ENCODE measurements around the gene MRPS31. TPM values are rescaled to one million over a fixed set of nuclear protein-coding genes. Genes with fewer than 3 reads are reported as not detected.

The MRPS31 gene
- total RNA-seq, 1 experiment from 2014 or later, result 25.5 TPM

DNA sequence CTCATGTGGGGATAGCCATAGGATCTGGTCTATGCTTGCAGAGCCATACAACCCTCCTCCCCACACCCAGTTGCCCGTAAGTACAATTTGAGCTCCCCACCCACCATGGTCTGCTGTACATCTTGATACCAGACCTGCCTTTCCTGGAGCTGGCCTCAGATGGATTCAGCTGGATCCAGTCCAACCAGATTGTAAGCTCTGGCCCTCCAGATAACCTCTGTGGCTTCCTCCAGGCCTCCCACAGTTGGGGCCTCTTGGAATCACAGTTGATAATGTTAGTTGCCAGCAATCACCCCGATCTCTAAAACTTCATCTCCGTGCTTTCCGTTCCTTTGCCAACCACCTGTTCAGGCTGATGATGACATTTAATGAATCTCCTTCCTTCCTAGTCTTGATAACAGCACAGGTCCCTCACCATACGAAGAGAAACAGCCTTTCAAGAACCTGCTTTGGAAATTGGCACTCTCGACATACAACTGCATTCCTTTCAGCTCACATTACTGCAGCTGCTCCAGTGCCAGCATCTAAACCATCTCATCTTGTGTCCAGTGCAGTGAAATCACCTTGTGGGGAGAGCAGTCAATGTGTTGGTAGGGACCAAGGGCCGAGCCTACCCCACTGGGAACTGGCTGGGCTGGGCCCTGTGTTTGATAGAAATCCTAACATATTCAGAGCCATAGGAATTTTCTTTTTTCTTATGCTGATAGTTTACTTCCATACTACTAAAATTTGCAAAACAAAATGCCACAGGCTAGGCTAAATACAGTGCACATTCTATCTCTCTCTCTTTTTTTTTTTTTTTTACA, 89.4 kb downstream of the MRPS31 start (continued):
- TF ChIP-seq, protein P1, sequence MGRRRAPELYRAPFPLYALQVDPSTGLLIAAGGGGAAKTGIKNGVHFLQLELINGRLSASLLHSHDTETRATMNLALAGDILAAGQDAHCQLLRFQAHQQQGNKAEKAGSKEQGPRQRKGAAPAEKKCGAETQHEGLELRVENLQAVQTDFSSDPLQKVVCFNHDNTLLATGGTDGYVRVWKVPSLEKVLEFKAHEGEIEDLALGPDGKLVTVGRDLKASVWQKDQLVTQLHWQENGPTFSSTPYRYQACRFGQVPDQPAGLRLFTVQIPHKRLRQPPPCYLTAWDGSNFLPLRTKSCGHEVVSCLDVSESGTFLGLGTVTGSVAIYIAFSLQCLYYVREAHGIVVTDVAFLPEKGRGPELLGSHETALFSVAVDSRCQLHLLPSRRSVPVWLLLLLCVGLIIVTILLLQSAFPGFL (CRISPR knock-in tag; IDR thresholded peaks at IDR 0.05; ENCODE audit: borderline replicate concordance), result no peak

DNA sequence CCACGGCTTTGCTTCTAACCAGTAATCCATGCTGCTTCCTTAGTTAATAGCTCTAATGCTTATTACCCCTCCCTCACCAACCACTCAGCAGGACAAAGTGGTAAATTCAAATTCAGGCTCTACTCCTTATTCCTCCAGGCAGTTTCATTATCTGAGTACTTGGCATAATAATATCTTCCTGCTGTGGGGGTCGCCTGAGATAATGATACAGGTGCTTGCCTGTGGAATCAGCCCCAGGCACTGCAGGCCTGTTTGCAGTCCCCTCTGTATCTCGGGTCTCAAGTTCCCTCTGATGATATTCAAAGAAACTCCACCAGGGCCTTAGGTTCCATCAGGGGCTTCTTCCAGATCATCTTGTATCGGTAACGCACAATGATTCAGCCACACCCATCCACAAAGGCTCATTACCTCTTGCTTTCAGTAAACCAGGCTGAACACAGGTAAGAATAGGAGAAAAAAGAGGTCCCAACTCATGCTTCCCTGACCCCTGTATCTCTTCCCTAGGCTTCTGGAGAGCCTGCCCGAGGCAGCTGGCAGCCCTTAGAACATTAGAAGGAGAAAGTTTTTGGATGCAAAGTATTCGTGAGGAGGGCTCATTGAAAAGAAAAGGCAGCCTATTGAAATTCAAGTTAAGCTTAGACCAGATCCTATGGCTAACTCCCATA, 90.2 kb downstream of the MRPS31 start:
- peak overlapping the region; percentile 33 for H3K4me3 Mint-ChIP-seq
- POLR2A ChIA-PET, result no interaction called here
- peak; percentile 54 for DNase-seq (ENCODE audit: low spot score)

More for the DNA sequence above, 90.2 kb downstream of the MRPS31 start:
- H3K27ac Mint-ChIP-seq, result peak overlapping the region; percentile 69
- no peaks in the 10 kb centered on the region for H3K36me3 Mint-ChIP-seq
- H3K9me3 Mint-ChIP-seq, result no peaks in the 10 kb centered on the region
- H3K27me3 Mint-ChIP-seq (ENCODE audit: low read depth), result peaks cover 35% of the 10 kb centered on the region
- peaks cover 38% of the 10 kb centered on the region for H3K4me1 Mint-ChIP-seq
- CTCF ChIA-PET, result interaction anchor here (0.5 to 4.3 kb wide), 13 partner anchors 8 to 739 kb away, joined by 3 to 62 read pairs (median 4); no protein-coding TSS in a partner anchor
- TF ChIP-seq RELA (CRISPR knock-in tag; IDR thresholded peaks at IDR 0.05; ENCODE audit: borderline replicate concordance) (no peak), FOXP4 (CRISPR knock-in tag; IDR thresholded peaks at IDR 0.05) (peak; percentile 82; the same call in 1 of the 2 replicates), ZNF317 (CRISPR knock-in tag; IDR thresholded peaks at IDR 0.05; ENCODE audit: borderline replicate concordance, low read depth) (no peak), ZNF425 (CRISPR knock-in tag; conservative IDR thresholded peaks at IDR 0.05) (no peak), MAX (CRISPR knock-in tag; IDR thresholded peaks at IDR 0.05) (0 out of 2 replicates have a peak, but pooled peaks have one; percentile 28), ETV6 (CRISPR knock-in tag; IDR thresholded peaks at IDR 0.05) (peak; percentile 46; the same call in 1 of the 2 replicates), ZNF423 (CRISPR knock-in tag; IDR thresholded peaks at IDR 0.05) (0 out of 2 replicates have a peak, but pooled peaks have one; percentile 20), ZMAT4 (CRISPR knock-in tag; IDR thresholded peaks at IDR 0.05) (peak; percentile 95), TEAD1 (CRISPR knock-in tag; IDR thresholded peaks at IDR 0.05) (peak; percentile 78; the same call in 1 of the 2 replicates)
- TF ChIP-seq, protein P2, sequence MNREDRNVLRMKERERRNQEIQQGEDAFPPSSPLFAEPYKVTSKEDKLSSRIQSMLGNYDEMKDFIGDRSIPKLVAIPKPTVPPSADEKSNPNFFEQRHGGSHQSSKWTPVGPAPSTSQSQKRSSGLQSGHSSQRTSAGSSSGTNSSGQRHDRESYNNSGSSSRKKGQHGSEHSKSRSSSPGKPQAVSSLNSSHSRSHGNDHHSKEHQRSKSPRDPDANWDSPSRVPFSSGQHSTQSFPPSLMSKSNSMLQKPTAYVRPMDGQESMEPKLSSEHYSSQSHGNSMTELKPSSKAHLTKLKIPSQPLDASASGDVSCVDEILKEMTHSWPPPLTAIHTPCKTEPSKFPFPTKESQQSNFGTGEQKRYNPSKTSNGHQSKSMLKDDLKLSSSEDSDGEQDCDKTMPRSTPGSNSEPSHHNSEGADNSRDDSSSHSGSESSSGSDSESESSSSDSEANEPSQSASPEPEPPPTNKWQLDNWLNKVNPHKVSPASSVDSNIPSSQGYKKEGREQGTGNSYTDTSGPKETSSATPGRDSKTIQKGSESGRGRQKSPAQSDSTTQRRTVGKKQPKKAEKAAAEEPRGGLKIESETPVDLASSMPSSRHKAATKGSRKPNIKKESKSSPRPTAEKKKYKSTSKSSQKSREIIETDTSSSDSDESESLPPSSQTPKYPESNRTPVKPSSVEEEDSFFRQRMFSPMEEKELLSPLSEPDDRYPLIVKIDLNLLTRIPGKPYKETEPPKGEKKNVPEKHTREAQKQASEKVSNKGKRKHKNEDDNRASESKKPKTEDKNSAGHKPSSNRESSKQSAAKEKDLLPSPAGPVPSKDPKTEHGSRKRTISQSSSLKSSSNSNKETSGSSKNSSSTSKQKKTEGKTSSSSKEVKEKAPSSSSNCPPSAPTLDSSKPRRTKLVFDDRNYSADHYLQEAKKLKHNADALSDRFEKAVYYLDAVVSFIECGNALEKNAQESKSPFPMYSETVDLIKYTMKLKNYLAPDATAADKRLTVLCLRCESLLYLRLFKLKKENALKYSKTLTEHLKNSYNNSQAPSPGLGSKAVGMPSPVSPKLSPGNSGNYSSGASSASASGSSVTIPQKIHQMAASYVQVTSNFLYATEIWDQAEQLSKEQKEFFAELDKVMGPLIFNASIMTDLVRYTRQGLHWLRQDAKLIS (CRISPR knock-in tag; IDR thresholded peaks at IDR 0.05; ENCODE audit: borderline replicate concordance), result 0 out of 2 replicates have a peak, but pooled peaks have one; percentile 66
- TF ChIP-seq, protein P3, sequence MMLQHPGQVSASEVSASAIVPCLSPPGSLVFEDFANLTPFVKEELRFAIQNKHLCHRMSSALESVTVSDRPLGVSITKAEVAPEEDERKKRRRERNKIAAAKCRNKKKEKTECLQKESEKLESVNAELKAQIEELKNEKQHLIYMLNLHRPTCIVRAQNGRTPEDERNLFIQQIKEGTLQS (CRISPR knock-in tag; conservative IDR thresholded peaks at IDR 0.05), result no peak
- TF ChIP-seq, protein P4, sequence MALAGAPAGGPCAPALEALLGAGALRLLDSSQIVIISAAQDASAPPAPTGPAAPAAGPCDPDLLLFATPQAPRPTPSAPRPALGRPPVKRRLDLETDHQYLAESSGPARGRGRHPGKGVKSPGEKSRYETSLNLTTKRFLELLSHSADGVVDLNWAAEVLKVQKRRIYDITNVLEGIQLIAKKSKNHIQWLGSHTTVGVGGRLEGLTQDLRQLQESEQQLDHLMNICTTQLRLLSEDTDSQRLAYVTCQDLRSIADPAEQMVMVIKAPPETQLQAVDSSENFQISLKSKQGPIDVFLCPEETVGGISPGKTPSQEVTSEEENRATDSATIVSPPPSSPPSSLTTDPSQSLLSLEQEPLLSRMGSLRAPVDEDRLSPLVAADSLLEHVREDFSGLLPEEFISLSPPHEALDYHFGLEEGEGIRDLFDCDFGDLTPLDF (CRISPR knock-in tag; IDR thresholded peaks at IDR 0.05), result 0 out of 2 replicates have a peak, but pooled peaks have one; percentile 33
- peak; percentile 81 for ATAC-seq

Measured in WTC11 (cell line).